HEK293 (cell line): ENCODE results near the gene PIP4K2A.

Experiments
- KLF7 ChIP-seq: fragments of 450-650 bp; formaldehyde crosslinking; IDR thresholded peaks from 2 replicates; pipeline ENCODE4 v1.5.1; 2016; ENCODE audit warnings: missing biosample characterization, missing genetic modification characterization, borderline replicate concordance
- SETDB1 ChIP-seq: IDR thresholded peaks from one replicate; pipeline ENCODE4 v1.6.1; 2017; ENCODE audit warnings: mild to moderate bottlenecking, low read length, moderate library complexity, mixed read lengths; ENCODE audit not compliant: insufficient read length
- TRIM28 ChIP-seq: IDR thresholded peaks from 2 replicates; pipeline ENCODE4 v1.6.1; 2011; ENCODE audit warnings: low read length, control low read depth, borderline replicate concordance
- YY2 ChIP-seq: fragments of 450-650 bp; formaldehyde crosslinking; IDR thresholded peaks from 2 replicates; pipeline ENCODE4 v1.5.1; 2016; ENCODE audit warnings: missing biosample characterization, missing genetic modification characterization
- ZBTB1 ChIP-seq: fragments of 450-650 bp; formaldehyde crosslinking; IDR thresholded peaks from 2 replicates; pipeline ENCODE4 v1.5.1; 2016; ENCODE audit warnings: missing biosample characterization, missing genetic modification characterization
- ZBTB17 ChIP-seq: fragments of 450-650 bp; formaldehyde crosslinking; IDR thresholded peaks from 2 replicates; pipeline ENCODE4 v1.5.1; 2016; ENCODE audit warnings: missing biosample characterization, missing genetic modification characterization
- ZFP3 ChIP-seq: fragments of 450-650 bp; formaldehyde crosslinking; IDR thresholded peaks from 2 replicates; pipeline ENCODE4 v1.5.1; 2016; ENCODE audit warnings: low read depth, missing biosample characterization, missing genetic modification characterization
- ZFP69B ChIP-seq: fragments of 450-650 bp; formaldehyde crosslinking; IDR thresholded peaks from 2 replicates; pipeline ENCODE4 v1.5.1; 2016; ENCODE audit warnings: missing biosample characterization, missing genetic modification characterization
- ZNF146 ChIP-seq: fragments of 450-650 bp; formaldehyde crosslinking; IDR thresholded peaks from 2 replicates; pipeline ENCODE4 v1.5.1; 2016; ENCODE audit warnings: missing biosample characterization, missing genetic modification characterization
- ZNF223 ChIP-seq: fragments of 450-650 bp; formaldehyde crosslinking; IDR thresholded peaks from 2 replicates; pipeline ENCODE4 v1.5.1; 2016; ENCODE audit warnings: missing biosample characterization, missing genetic modification characterization
- ZNF416 ChIP-seq: fragments of 450-650 bp; formaldehyde crosslinking; IDR thresholded peaks from 2 replicates; pipeline ENCODE4 v1.5.1; 2016; ENCODE audit warnings: missing biosample characterization, missing genetic modification characterization
- ZNF521 ChIP-seq: fragments of 450-650 bp; formaldehyde crosslinking; IDR thresholded peaks from 2 replicates; pipeline ENCODE4 v1.5.1; 2017; ENCODE audit warnings: missing biosample characterization, mild to moderate bottlenecking, missing genetic modification characterization
- ZNF585B ChIP-seq: fragments of 450-650 bp; formaldehyde crosslinking; IDR thresholded peaks from 2 replicates; pipeline ENCODE4 v1.5.1; 2016; ENCODE audit warnings: missing biosample characterization, missing genetic modification characterization
- ZNF610 ChIP-seq: fragments of 450-650 bp; formaldehyde crosslinking; IDR thresholded peaks from 2 replicates; pipeline ENCODE4 v1.5.1; 2016; ENCODE audit warnings: missing biosample characterization, missing genetic modification characterization, borderline replicate concordance
- ZNF76 ChIP-seq: fragments of 450-650 bp; formaldehyde crosslinking; IDR thresholded peaks from 2 replicates; pipeline ENCODE4; 2016; ENCODE audit warnings: low read depth, missing biosample characterization, missing genetic modification characterization, borderline replicate concordance
- ZNF776 ChIP-seq: fragments of 450-650 bp; formaldehyde crosslinking; IDR thresholded peaks from 2 replicates; pipeline ENCODE4 v1.5.0; 2017; ENCODE audit warnings: missing biosample characterization, missing genetic modification characterization, borderline replicate concordance
- ZSCAN23 ChIP-seq: fragments of 450-650 bp; formaldehyde crosslinking; IDR thresholded peaks from 2 replicates; pipeline ENCODE4 v1.5.1; 2016; ENCODE audit warnings: missing biosample characterization, missing genetic modification characterization
- TF ChIP-seq, protein P1 (sequence below): fragments of 450-650 bp; formaldehyde crosslinking; IDR thresholded peaks from 2 replicates; pipeline ENCODE4 v1.5.1; 2016; ENCODE audit warnings: missing biosample characterization, missing genetic modification characterization
- TF ChIP-seq, protein P2 (sequence below): fragments of 450-650 bp; formaldehyde crosslinking; conservative IDR thresholded peaks from 2 replicates; pipeline ENCODE4 v1.5.1; 2016; ENCODE audit warnings: low read depth, missing biosample characterization, missing genetic modification characterization
- TF ChIP-seq, protein P3 (sequence below): fragments of 450-650 bp; formaldehyde crosslinking; IDR thresholded peaks from 2 replicates; pipeline ENCODE4 v1.5.1; 2016; ENCODE audit warnings: missing biosample characterization, missing genetic modification characterization
- TF ChIP-seq, protein P4 (sequence below): fragments of 450-650 bp; formaldehyde crosslinking; IDR thresholded peaks from 2 replicates; pipeline ENCODE4 v1.5.1; 2017; ENCODE audit warnings: missing biosample characterization, mild to moderate bottlenecking, missing genetic modification characterization, moderate library complexity
- TF ChIP-seq, protein P5 (sequence below): fragments of 450-650 bp; formaldehyde crosslinking; IDR thresholded peaks from 2 replicates; pipeline ENCODE4 v1.5.1; 2016; ENCODE audit warnings: missing biosample characterization, missing genetic modification characterization
- TF ChIP-seq, protein P6 (sequence below): fragments of 450-650 bp; formaldehyde crosslinking; IDR thresholded peaks from 2 replicates; pipeline ENCODE4 v1.5.1; 2017; ENCODE audit warnings: missing biosample characterization, missing genetic modification characterization

Gene PIP4K2A

DNA sequence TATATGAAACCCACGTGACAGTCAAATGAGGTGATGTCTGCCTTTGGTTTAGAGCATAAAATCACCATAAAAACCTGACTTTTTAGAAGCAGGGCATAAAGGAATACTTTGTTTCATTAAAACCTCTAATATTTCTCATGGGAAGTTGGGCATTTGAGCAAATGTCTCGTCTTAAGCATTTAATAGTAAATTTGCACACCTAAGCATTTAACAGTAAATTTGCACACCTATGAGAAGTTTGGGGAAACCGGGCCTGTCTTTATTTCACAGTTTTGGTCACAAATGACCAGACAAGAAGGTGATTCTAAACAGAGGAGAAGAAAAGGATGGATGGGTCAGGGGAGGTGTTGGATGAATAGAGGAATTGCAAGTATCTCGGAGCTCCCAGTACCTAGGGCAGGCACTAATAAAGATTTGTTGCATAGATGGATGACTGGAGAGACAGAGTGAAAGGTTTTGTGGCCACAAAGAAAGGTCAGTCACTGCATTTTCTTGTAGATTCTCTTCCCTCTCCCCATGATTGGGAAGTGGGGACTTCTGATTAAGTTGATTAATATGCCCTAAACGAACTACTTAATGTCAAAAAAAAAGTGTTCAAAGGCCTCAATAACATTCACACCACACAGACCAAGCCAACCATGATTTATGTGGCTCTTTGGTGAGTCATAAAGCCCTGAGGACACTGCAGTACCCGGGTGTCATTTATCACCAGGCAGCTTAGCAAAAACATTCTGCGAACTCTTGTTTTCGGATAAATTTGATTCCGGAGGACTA lies 210.9 kb downstream of the PIP4K2A start (continued):
- TF ChIP-seq ZNF776 (tag by site-specific recombination) = no peak
- no peak; the same call in 1 of the 2 replicates for TF ChIP-seq ZFP69B (tag by site-specific recombination)
- peak; percentile 83 for TF ChIP-seq ZBTB17
- no peak for TF ChIP-seq ZFP3 (tag by site-specific recombination)
- no peak for TF ChIP-seq ZNF223 (tag by site-specific recombination)
- no peak for TF ChIP-seq ZBTB1 (tag by site-specific recombination)
- TF ChIP-seq, protein P1, sequence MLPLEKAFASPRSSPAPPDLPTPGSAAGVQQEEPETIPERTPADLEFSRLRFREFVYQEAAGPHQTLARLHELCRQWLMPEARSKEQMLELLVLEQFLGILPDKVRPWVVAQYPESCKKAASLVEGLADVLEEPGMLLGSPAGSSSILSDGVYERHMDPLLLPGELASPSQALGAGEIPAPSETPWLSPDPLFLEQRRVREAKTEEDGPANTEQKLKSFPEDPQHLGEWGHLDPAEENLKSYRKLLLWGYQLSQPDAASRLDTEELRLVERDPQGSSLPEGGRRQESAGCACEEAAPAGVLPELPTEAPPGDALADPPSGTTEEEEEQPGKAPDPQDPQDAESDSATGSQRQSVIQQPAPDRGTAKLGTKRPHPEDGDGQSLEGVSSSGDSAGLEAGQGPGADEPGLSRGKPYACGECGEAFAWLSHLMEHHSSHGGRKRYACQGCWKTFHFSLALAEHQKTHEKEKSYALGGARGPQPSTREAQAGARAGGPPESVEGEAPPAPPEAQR (tag by site-specific recombination) = no peak
- TF ChIP-seq, protein P2, sequence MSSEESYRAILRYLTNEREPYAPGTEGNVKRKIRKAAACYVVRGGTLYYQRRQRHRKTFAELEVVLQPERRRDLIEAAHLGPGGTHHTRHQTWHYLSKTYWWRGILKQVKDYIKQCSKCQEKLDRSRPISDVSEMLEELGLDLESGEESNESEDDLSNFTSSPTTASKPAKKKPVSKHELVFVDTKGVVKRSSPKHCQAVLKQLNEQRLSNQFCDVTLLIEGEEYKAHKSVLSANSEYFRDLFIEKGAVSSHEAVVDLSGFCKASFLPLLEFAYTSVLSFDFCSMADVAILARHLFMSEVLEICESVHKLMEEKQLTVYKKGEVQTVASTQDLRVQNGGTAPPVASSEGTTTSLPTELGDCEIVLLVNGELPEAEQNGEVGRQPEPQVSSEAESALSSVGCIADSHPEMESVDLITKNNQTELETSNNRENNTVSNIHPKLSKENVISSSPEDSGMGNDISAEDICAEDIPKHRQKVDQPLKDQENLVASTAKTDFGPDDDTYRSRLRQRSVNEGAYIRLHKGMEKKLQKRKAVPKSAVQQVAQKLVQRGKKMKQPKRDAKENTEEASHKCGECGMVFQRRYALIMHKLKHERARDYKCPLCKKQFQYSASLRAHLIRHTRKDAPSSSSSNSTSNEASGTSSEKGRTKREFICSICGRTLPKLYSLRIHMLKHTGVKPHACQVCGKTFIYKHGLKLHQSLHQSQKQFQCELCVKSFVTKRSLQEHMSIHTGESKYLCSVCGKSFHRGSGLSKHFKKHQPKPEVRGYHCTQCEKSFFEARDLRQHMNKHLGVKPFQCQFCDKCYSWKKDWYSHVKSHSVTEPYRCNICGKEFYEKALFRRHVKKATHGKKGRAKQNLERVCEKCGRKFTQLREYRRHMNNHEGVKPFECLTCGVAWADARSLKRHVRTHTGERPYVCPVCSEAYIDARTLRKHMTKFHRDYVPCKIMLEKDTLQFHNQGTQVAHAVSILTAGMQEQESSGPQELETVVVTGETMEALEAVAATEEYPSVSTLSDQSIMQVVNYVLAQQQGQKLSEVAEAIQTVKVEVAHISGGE (tag by site-specific recombination) = no peak
- no peak for TF ChIP-seq YY2
- TF ChIP-seq, protein P3, sequence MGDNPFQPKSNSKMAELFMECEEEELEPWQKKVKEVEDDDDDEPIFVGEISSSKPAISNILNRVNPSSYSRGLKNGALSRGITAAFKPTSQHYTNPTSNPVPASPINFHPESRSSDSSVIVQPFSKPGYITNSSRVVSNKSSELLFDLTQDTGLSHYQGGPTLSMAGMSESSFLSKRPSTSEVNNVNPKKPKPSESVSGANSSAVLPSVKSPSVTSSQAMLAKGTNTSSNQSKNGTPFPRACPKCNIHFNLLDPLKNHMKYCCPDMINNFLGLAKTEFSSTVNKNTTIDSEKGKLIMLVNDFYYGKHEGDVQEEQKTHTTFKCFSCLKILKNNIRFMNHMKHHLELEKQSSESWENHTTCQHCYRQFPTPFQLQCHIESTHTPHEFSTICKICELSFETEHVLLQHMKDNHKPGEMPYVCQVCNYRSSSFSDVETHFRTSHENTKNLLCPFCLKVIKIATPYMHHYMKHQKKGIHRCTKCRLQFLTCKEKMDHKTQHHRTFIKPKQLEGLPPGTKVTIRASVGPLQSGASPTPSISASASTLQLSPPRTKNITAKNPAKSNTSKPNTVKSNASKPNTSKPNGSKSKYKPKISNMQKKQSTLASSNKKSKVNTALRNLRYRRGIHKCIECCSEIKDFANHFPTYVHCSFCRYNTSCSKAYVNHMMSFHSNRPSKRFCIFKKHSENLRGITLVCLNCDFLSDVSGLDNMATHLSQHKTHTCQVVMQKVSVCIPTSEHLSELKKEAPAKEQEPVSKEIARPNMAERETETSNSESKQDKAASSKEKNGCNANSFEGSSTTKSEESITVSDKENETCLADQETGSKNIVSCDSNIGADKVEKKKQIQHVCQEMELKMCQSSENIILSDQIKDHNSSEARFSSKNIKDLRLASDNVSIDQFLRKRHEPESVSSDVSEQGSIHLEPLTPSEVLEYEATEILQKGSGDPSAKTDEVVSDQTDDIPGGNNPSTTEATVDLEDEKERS (tag by site-specific recombination) = no peak
- no peak for TF ChIP-seq ZNF146
- TF ChIP-seq ZNF76 (tag by site-specific recombination) = no peak
- TF ChIP-seq TRIM28 = no peak
- no peak for TF ChIP-seq ZNF521
- TF ChIP-seq ZNF416 (tag by site-specific recombination) = no peak
- TF ChIP-seq ZNF610 (tag by site-specific recombination) = 0 out of 2 replicates have a peak, but pooled peaks have one; percentile 42
- no peak for TF ChIP-seq KLF7 (tag by site-specific recombination)
- no peak for TF ChIP-seq SETDB1
- no peak for TF ChIP-seq ZNF585B
- TF ChIP-seq, protein P4, sequence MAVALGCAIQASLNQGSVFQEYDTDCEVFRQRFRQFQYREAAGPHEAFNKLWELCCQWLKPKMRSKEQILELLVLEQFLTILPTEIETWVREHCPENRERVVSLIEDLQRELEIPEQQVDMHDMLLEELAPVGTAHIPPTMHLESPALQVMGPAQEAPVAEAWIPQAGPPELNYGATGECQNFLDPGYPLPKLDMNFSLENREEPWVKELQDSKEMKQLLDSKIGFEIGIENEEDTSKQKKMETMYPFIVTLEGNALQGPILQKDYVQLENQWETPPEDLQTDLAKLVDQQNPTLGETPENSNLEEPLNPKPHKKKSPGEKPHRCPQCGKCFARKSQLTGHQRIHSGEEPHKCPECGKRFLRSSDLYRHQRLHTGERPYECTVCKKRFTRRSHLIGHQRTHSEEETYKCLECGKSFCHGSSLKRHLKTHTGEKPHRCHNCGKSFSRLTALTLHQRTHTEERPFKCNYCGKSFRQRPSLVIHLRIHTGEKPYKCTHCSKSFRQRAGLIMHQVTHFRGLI (tag by site-specific recombination) = peak; percentile 17; the same call in 1 of the 2 replicates
- TF ChIP-seq, protein P5, sequence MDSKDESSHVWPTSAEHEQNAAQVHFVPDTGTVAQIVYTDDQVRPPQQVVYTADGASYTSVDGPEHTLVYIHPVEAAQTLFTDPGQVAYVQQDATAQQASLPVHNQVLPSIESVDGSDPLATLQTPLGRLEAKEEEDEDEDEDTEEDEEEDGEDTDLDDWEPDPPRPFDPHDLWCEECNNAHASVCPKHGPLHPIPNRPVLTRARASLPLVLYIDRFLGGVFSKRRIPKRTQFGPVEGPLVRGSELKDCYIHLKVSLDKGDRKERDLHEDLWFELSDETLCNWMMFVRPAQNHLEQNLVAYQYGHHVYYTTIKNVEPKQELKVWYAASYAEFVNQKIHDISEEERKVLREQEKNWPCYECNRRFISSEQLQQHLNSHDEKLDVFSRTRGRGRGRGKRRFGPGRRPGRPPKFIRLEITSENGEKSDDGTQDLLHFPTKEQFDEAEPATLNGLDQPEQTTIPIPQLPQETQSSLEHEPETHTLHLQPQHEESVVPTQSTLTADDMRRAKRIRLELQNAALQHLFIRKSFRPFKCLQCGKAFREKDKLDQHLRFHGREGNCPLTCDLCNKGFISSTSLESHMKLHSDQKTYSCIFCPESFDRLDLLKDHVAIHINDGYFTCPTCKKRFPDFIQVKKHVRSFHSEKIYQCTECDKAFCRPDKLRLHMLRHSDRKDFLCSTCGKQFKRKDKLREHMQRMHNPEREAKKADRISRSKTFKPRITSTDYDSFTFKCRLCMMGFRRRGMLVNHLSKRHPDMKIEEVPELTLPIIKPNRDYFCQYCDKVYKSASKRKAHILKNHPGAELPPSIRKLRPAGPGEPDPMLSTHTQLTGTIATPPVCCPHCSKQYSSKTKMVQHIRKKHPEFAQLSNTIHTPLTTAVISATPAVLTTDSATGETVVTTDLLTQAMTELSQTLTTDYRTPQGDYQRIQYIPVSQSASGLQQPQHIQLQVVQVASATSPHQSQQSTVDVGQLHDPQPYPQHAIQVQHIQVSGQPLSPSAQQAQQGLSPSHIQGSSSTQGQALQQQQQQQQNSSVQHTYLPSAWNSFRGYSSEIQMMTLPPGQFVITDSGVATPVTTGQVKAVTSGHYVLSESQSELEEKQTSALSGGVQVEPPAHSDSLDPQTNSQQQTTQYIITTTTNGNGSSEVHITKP (tag by site-specific recombination) = no peak
- no peak for TF ChIP-seq ZSCAN23
- TF ChIP-seq, protein P6, sequence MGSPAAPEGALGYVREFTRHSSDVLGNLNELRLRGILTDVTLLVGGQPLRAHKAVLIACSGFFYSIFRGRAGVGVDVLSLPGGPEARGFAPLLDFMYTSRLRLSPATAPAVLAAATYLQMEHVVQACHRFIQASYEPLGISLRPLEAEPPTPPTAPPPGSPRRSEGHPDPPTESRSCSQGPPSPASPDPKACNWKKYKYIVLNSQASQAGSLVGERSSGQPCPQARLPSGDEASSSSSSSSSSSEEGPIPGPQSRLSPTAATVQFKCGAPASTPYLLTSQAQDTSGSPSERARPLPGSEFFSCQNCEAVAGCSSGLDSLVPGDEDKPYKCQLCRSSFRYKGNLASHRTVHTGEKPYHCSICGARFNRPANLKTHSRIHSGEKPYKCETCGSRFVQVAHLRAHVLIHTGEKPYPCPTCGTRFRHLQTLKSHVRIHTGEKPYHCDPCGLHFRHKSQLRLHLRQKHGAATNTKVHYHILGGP = no peak
